HepG2 (cell line): ENCODE measurements around the gene ZNF416. TPM values are rescaled to one million over a fixed set of nuclear protein-coding genes. Genes with fewer than 3 reads are reported as not detected.

ENCODE experiments used
- DPF2 ChIP-seq: sonication (generic); formaldehyde crosslinking; IDR thresholded peaks from 2 replicates; pipeline ENCODE4 v1.4.0; 2020; ENCODE audit warnings: mild to moderate bottlenecking, low read depth, missing genetic modification reagents, borderline replicate concordance
- GFI1 ChIP-seq: sonication (generic); formaldehyde crosslinking; IDR thresholded peaks from 2 replicates; pipeline ENCODE4 v1.5.0; 2020; ENCODE audit warnings: missing genetic modification reagents, mild to moderate bottlenecking, borderline replicate concordance
- ONECUT2 ChIP-seq: sonication (generic); formaldehyde crosslinking; IDR thresholded peaks from 2 replicates; pipeline ENCODE4 v1.4.0; 2020; ENCODE audit warnings: missing genetic modification reagents
- PHB2 ChIP-seq: fragments of 450-650 bp; IDR thresholded peaks from 2 replicates; pipeline ENCODE4 v1.6.1; 2018; ENCODE audit not compliant: partially characterized antibody
- RFXAP ChIP-seq: sonication (generic); formaldehyde crosslinking; IDR thresholded peaks from 2 replicates; pipeline ENCODE4 v1.4.0; 2020; ENCODE audit warnings: missing genetic modification reagents, borderline replicate concordance
- STAG1 ChIP-seq: sonication (generic); formaldehyde crosslinking; IDR thresholded peaks from 2 replicates; pipeline ENCODE4 v1.4.0; 2020; ENCODE audit warnings: missing genetic modification reagents
- polyA plus RNA-seq, 8 experiments: library from polyadenylated mRNA; depleted of rRNA in 3 of 8; stranded (reverse) in 7 of 8; unstranded in 1 of 8; fragments of >200 nt; fragmentation: Illumina TruSeq in 4 of 8; extraction: Trizol in 4 of 8; gene quantifications; 2 replicates each; pipeline versions ENCODE4 v1.2.1 to v1.2.3, GENCODE V29; 2011 to 2016; ENCODE audit warnings: low read depth in 4 of 8, missing spikeins in 1 of 8, mixed read lengths in 1 of 8; ENCODE audit not compliant: insufficient read depth in 1 of 8
- total RNA-seq, 5 experiments: library from RNA; depleted of rRNA; stranded (reverse); fragments of >200 nt; fragmentation: Illumina TruSeq; extraction: Trizol; gene quantifications; 2 replicates each; pipeline ENCODE4 v1.2.3, GENCODE V29; 2016; ENCODE audit warnings: low read depth in 1 of 5
- TF ChIP-seq, protein P1 (sequence below): sonication (generic); formaldehyde crosslinking; IDR thresholded peaks from 2 replicates; pipeline ENCODE4 v1.4.0; 2020; ENCODE audit warnings: mild to moderate bottlenecking, missing genetic modification reagents
- TF ChIP-seq, protein P2 (sequence below): sonication (generic); formaldehyde crosslinking; IDR thresholded peaks from 2 replicates; pipeline ENCODE4 v1.4.0; 2020; ENCODE audit warnings: low read depth, mild to moderate bottlenecking, missing genetic modification reagents
- TF ChIP-seq, protein P3 (sequence below): sonication (generic); formaldehyde crosslinking; IDR thresholded peaks from 2 replicates; pipeline ENCODE4 v1.4.0; 2020; ENCODE audit warnings: missing genetic modification reagents, borderline replicate concordance
- TF ChIP-seq, protein P4 (sequence below): sonication (generic); formaldehyde crosslinking; IDR thresholded peaks from 2 replicates; pipeline ENCODE4 v1.4.0; 2020; ENCODE audit warnings: missing genetic modification reagents
- TF ChIP-seq, protein P5 (sequence below): sonication (generic); formaldehyde crosslinking; IDR thresholded peaks from 2 replicates; pipeline ENCODE4 v1.5.0; 2020; ENCODE audit warnings: missing genetic modification reagents
- TF ChIP-seq, protein P6 (sequence below): sonication (generic); formaldehyde crosslinking; IDR thresholded peaks from 2 replicates; pipeline ENCODE4 v1.8.1; 2022; ENCODE audit warnings: low read depth, mild to moderate bottlenecking, missing genetic modification reagents

Gene ZNF416
- total and polyA plus RNA-seq, 2 of the 13 experiments (the other 11 are each of a cell fraction or from before 2014, with no cell fraction given), result 1.5 to 5.3 TPM

DNA sequence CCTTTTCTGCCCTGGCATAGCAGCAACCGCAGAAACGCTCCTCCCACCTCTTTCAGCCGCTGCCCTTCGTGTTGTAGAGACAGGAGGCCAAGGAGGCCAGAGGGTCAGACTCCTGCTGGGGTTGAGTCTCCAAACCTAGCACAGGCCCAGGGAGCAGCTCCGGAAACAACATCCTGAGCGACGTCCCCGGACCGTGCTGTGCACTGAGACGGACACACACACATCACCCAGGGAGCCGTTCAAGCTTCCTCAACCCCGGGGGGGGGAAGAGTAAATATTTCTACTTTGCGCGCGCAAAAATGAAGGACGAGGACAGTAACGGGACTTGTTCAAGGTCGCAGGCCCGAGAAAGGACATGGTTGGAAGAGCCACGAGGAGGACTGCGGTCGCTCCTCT is 19.7 kb downstream of the ZNF416 start (continued):
- TF ChIP-seq, protein P1, sequence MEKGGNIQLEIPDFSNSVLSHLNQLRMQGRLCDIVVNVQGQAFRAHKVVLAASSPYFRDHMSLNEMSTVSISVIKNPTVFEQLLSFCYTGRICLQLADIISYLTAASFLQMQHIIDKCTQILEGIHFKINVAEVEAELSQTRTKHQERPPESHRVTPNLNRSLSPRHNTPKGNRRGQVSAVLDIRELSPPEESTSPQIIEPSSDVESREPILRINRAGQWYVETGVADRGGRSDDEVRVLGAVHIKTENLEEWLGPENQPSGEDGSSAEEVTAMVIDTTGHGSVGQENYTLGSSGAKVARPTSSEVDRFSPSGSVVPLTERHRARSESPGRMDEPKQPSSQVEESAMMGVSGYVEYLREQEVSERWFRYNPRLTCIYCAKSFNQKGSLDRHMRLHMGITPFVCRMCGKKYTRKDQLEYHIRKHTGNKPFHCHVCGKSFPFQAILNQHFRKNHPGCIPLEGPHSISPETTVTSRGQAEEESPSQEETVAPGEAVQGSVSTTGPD, result no peak
- TF ChIP-seq RFXAP (CRISPR knock-in tag) (no peak), GFI1 (peak; percentile 43; the same call in 1 of the 2 replicates), PHB2 (no peak), DPF2 (no peak), STAG1 (no peak), ONECUT2 (CRISPR knock-in tag) (no peak)
- TF ChIP-seq, protein P2, sequence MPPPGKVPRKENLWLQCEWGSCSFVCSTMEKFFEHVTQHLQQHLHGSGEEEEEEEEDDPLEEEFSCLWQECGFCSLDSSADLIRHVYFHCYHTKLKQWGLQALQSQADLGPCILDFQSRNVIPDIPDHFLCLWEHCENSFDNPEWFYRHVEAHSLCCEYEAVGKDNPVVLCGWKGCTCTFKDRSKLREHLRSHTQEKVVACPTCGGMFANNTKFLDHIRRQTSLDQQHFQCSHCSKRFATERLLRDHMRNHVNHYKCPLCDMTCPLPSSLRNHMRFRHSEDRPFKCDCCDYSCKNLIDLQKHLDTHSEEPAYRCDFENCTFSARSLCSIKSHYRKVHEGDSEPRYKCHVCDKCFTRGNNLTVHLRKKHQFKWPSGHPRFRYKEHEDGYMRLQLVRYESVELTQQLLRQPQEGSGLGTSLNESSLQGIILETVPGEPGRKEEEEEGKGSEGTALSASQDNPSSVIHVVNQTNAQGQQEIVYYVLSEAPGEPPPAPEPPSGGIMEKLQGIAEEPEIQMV (CRISPR knock-in tag), result peak; percentile 13; the same call in 1 of the 2 replicates
- TF ChIP-seq, protein P3, sequence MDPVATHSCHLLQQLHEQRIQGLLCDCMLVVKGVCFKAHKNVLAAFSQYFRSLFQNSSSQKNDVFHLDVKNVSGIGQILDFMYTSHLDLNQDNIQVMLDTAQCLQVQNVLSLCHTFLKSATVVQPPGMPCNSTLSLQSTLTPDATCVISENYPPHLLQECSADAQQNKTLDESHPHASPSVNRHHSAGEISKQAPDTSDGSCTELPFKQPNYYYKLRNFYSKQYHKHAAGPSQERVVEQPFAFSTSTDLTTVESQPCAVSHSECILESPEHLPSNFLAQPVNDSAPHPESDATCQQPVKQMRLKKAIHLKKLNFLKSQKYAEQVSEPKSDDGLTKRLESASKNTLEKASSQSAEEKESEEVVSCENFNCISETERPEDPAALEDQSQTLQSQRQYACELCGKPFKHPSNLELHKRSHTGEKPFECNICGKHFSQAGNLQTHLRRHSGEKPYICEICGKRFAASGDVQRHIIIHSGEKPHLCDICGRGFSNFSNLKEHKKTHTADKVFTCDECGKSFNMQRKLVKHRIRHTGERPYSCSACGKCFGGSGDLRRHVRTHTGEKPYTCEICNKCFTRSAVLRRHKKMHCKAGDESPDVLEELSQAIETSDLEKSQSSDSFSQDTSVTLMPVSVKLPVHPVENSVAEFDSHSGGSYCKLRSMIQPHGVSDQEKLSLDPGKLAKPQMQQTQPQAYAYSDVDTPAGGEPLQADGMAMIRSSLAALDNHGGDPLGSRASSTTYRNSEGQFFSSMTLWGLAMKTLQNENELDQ (CRISPR knock-in tag), result no peak
- TF ChIP-seq, protein P4, sequence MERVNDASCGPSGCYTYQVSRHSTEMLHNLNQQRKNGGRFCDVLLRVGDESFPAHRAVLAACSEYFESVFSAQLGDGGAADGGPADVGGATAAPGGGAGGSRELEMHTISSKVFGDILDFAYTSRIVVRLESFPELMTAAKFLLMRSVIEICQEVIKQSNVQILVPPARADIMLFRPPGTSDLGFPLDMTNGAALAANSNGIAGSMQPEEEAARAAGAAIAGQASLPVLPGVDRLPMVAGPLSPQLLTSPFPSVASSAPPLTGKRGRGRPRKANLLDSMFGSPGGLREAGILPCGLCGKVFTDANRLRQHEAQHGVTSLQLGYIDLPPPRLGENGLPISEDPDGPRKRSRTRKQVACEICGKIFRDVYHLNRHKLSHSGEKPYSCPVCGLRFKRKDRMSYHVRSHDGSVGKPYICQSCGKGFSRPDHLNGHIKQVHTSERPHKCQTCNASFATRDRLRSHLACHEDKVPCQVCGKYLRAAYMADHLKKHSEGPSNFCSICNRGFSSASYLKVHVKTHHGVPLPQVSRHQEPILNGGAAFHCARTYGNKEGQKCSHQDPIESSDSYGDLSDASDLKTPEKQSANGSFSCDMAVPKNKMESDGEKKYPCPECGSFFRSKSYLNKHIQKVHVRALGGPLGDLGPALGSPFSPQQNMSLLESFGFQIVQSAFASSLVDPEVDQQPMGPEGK (CRISPR knock-in tag), result peak; percentile 31; the same call in 1 of the 2 replicates
- TF ChIP-seq, protein P5, sequence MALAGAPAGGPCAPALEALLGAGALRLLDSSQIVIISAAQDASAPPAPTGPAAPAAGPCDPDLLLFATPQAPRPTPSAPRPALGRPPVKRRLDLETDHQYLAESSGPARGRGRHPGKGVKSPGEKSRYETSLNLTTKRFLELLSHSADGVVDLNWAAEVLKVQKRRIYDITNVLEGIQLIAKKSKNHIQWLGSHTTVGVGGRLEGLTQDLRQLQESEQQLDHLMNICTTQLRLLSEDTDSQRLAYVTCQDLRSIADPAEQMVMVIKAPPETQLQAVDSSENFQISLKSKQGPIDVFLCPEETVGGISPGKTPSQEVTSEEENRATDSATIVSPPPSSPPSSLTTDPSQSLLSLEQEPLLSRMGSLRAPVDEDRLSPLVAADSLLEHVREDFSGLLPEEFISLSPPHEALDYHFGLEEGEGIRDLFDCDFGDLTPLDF (CRISPR knock-in tag), result peak; percentile 56; the same call in 1 of the 2 replicates
- TF ChIP-seq, protein P6, sequence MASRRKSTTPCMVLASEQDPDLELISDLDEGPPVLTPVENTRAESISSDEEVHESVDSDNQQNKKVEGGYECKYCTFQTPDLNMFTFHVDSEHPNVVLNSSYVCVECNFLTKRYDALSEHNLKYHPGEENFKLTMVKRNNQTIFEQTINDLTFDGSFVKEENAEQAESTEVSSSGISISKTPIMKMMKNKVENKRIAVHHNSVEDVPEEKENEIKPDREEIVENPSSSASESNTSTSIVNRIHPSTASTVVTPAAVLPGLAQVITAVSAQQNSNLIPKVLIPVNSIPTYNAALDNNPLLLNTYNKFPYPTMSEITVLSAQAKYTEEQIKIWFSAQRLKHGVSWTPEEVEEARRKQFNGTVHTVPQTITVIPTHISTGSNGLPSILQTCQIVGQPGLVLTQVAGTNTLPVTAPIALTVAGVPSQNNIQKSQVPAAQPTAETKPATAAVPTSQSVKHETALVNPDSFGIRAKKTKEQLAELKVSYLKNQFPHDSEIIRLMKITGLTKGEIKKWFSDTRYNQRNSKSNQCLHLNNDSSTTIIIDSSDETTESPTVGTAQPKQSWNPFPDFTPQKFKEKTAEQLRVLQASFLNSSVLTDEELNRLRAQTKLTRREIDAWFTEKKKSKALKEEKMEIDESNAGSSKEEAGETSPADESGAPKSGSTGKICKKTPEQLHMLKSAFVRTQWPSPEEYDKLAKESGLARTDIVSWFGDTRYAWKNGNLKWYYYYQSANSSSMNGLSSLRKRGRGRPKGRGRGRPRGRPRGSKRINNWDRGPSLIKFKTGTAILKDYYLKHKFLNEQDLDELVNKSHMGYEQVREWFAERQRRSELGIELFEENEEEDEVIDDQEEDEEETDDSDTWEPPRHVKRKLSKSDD (CRISPR knock-in tag), result no peak
